HepG2 (cell line): ENCODE results near the gene SASS6. TPM values are rescaled to one million over a fixed set of nuclear protein-coding genes. Genes with fewer than 3 reads are reported as not detected.

Experiments used
- AHR ChIP-seq: IDR thresholded peaks from 2 replicates; pipeline ENCODE4 v1.6.1; 2018; ENCODE audit warnings: missing genetic modification reagents, missing compliant biosample characterization
- ATF7-NPFF ChIP-seq: sonication (generic); formaldehyde crosslinking; IDR thresholded peaks from 2 replicates; pipeline ENCODE4 v1.8.1; 2023; ENCODE audit warnings: mild to moderate bottlenecking, low read depth, missing genetic modification reagents, moderate library complexity
- BRD4 ChIP-seq: sonication (generic); formaldehyde crosslinking; IDR thresholded peaks from 2 replicates; pipeline ENCODE4 v1.4.0; 2020; ENCODE audit warnings: missing genetic modification reagents
- EZH2 ChIP-seq: conservative IDR thresholded peaks from 2 replicates; pipeline ENCODE4 v1.6.1; 2012; ENCODE audit warnings: mild to moderate bottlenecking, low read depth, low read length, moderate library complexity
- MAFG ChIP-seq: sonication (generic); formaldehyde crosslinking; IDR thresholded peaks from 2 replicates; pipeline ENCODE4 v1.5.1; 2020; ENCODE audit warnings: mild to moderate bottlenecking, missing genetic modification reagents
- MLLT10 ChIP-seq: sonication (generic); formaldehyde crosslinking; IDR thresholded peaks from 2 replicates; pipeline ENCODE4 v1.4.0; 2020; ENCODE audit warnings: missing genetic modification reagents
- NFKBIZ ChIP-seq: IDR thresholded peaks from 2 replicates; pipeline ENCODE4 v1.6.1; 2018; ENCODE audit warnings: missing genetic modification reagents, missing compliant biosample characterization
- RARG ChIP-seq: sonication (generic); formaldehyde crosslinking; IDR thresholded peaks from 2 replicates; pipeline ENCODE4 v1.4.0; 2020; ENCODE audit warnings: low read depth, mild to moderate bottlenecking, missing genetic modification reagents
- RFXAP ChIP-seq: sonication (generic); formaldehyde crosslinking; IDR thresholded peaks from 2 replicates; pipeline ENCODE4 v1.4.0; 2020; ENCODE audit warnings: missing genetic modification reagents, borderline replicate concordance
- RXRB ChIP-seq: IDR thresholded peaks from 2 replicates; pipeline ENCODE4 v1.6.1; 2016; ENCODE audit warnings: borderline replicate concordance, missing genetic modification reagents, missing compliant biosample characterization
- SATB2 ChIP-seq: sonication (generic); formaldehyde crosslinking; IDR thresholded peaks from 2 replicates; pipeline ENCODE4 v1.5.0; 2020; ENCODE audit warnings: missing genetic modification reagents
- SOX6 ChIP-seq, 2 experiments: fragments of 450-650 bp in 1 of 2; sonication (generic) in 1 of 2; formaldehyde crosslinking in 1 of 2; IDR thresholded peaks; 2 replicates each; pipeline versions ENCODE4 v1.4.0 to v1.6.1; 2017 to 2020; ENCODE audit warnings: antibody characterized with exemption in 1 of 2, mild to moderate bottlenecking in 1 of 2, missing genetic modification reagents in 1 of 2
- TBX3 ChIP-seq: fragments of 450-650 bp; IDR thresholded peaks from 2 replicates; pipeline ENCODE4 v1.6.1; 2017; ENCODE audit warnings: antibody characterized with exemption, mild to moderate bottlenecking, inconsistent platforms, borderline replicate concordance
- TP53 ChIP-seq: sonication (generic); formaldehyde crosslinking; conservative IDR thresholded peaks from 2 replicates; pipeline ENCODE4 v1.4.0; 2020; ENCODE audit warnings: missing genetic modification reagents
- ZFP36 ChIP-seq: fragments of 150-350 bp; IDR thresholded peaks from 2 replicates; pipeline ENCODE4 v1.6.1; 2018; ENCODE audit warnings: borderline replicate concordance, low read length, low read depth; ENCODE audit not compliant: partially characterized antibody
- ZNF121 ChIP-seq: sonication (generic); formaldehyde crosslinking; IDR thresholded peaks from 2 replicates; pipeline ENCODE4 v1.5.0; 2020; ENCODE audit warnings: mild to moderate bottlenecking, missing genetic modification reagents
- ZNF235 ChIP-seq: sonication (generic); formaldehyde crosslinking; IDR thresholded peaks from 2 replicates; pipeline ENCODE4 v1.8.1; 2023; ENCODE audit warnings: mild to moderate bottlenecking, missing genetic modification reagents, borderline replicate concordance
- ZNF264 ChIP-seq: sonication (generic); formaldehyde crosslinking; IDR thresholded peaks from 2 replicates; pipeline ENCODE4 v1.4.0; 2020; ENCODE audit warnings: missing genetic modification reagents
- ZNF619 ChIP-seq: sonication (generic); formaldehyde crosslinking; IDR thresholded peaks from 2 replicates; pipeline ENCODE4 v1.4.0; 2020; ENCODE audit warnings: mild to moderate bottlenecking, missing genetic modification reagents
- ZNF878 ChIP-seq: sonication (generic); formaldehyde crosslinking; IDR thresholded peaks from 2 replicates; pipeline ENCODE4 v1.8.1; 2023; ENCODE audit warnings: mild to moderate bottlenecking, missing genetic modification reagents, moderate library complexity
- polyA plus RNA-seq, 8 experiments: library from polyadenylated mRNA; depleted of rRNA in 3 of 8; stranded (reverse) in 7 of 8; unstranded in 1 of 8; fragments of >200 nt; fragmentation: Illumina TruSeq in 4 of 8; extraction: Trizol in 4 of 8; gene quantifications; 2 replicates each; pipeline versions ENCODE4 v1.2.1 to v1.2.3, GENCODE V29; 2011 to 2016; ENCODE audit warnings: low read depth in 4 of 8, missing spikeins in 1 of 8, mixed read lengths in 1 of 8; ENCODE audit not compliant: insufficient read depth in 1 of 8
- total RNA-seq, 5 experiments: library from RNA; depleted of rRNA; stranded (reverse); fragments of >200 nt; fragmentation: Illumina TruSeq; extraction: Trizol; gene quantifications; 2 replicates each; pipeline ENCODE4 v1.2.3, GENCODE V29; 2016; ENCODE audit warnings: low read depth in 1 of 5
- TF ChIP-seq, protein P1 (sequence below): IDR thresholded peaks from 2 replicates; pipeline ENCODE4 v1.6.1; 2016; ENCODE audit warnings: low read depth, missing genetic modification reagents, missing compliant biosample characterization
- TF ChIP-seq, protein P2 (sequence below): sonication (generic); formaldehyde crosslinking; IDR thresholded peaks from 2 replicates; pipeline ENCODE4 v1.5.0; 2020; ENCODE audit warnings: missing genetic modification reagents, mild to moderate bottlenecking, borderline replicate concordance
- TF ChIP-seq, protein P3 (sequence below): sonication (generic); formaldehyde crosslinking; IDR thresholded peaks from 2 replicates; pipeline ENCODE4 v1.8.0; 2022; ENCODE audit warnings: mild to moderate bottlenecking, missing genetic modification reagents, borderline replicate concordance

The SASS6 gene
- total and polyA plus RNA-seq, 2 of the 13 experiments (the other 11 are each of a cell fraction or from before 2014, with no cell fraction given): 2.3 to 10.7 TPM

DNA sequence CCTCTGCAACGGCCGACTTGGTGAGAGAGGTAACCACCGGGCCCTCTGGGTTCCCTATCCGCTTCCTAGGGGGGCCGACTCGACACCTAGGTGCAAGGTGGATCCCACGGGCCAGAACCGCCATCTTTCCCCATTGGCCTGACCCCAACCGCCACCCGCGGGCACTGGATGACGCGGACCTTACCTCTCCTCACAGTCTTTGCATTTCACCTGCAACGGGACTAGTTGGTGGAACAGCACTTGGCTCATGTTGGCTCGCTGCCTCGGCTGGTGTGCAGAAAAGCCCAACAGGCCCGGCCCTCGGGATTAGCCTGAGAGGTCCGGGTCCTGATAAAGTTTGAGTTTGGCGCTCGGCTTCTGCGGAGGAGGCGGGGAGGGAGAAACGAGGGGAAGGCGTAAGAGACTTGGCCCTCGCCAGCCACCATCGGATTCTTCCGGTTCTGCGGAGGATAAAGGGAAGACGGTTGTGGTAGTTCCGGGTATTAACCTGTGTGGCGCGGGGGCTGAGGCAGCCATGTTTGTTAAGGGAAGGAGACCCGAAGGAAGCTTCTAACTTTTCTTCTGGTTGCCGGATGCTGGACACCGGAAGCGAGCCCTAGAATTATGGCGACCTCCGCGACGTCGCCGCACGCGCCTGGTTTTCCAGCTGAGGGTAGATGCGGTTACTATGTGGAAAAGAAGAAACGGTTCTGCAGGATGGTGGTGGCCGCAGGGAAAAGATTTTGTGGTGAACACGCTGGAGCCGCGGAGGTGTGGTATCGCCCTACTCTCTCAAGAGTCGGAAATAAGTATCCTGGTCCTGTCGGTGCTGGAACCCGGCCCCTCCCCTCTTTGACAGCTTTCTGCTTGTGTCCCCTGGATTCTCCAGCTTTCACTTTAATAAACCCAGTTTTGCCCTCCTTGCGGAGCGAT lies at the start of gene SASS6, which contains the start of gene TRMT13 (continued):
- no peak for TF ChIP-seq BRD4 (CRISPR knock-in tag)
- no peak for TF ChIP-seq NFKBIZ (CRISPR knock-in tag)
- TF ChIP-seq AHR: no peak
- TF ChIP-seq TP53 (CRISPR knock-in tag): peak; percentile 76
- no peak for TF ChIP-seq EZH2
- peak; percentile 96 for TF ChIP-seq ZNF878
- peak; percentile 81; the same call in 1 of the 2 replicates for TF ChIP-seq ZNF619 (CRISPR knock-in tag)
- TF ChIP-seq, protein P1, sequence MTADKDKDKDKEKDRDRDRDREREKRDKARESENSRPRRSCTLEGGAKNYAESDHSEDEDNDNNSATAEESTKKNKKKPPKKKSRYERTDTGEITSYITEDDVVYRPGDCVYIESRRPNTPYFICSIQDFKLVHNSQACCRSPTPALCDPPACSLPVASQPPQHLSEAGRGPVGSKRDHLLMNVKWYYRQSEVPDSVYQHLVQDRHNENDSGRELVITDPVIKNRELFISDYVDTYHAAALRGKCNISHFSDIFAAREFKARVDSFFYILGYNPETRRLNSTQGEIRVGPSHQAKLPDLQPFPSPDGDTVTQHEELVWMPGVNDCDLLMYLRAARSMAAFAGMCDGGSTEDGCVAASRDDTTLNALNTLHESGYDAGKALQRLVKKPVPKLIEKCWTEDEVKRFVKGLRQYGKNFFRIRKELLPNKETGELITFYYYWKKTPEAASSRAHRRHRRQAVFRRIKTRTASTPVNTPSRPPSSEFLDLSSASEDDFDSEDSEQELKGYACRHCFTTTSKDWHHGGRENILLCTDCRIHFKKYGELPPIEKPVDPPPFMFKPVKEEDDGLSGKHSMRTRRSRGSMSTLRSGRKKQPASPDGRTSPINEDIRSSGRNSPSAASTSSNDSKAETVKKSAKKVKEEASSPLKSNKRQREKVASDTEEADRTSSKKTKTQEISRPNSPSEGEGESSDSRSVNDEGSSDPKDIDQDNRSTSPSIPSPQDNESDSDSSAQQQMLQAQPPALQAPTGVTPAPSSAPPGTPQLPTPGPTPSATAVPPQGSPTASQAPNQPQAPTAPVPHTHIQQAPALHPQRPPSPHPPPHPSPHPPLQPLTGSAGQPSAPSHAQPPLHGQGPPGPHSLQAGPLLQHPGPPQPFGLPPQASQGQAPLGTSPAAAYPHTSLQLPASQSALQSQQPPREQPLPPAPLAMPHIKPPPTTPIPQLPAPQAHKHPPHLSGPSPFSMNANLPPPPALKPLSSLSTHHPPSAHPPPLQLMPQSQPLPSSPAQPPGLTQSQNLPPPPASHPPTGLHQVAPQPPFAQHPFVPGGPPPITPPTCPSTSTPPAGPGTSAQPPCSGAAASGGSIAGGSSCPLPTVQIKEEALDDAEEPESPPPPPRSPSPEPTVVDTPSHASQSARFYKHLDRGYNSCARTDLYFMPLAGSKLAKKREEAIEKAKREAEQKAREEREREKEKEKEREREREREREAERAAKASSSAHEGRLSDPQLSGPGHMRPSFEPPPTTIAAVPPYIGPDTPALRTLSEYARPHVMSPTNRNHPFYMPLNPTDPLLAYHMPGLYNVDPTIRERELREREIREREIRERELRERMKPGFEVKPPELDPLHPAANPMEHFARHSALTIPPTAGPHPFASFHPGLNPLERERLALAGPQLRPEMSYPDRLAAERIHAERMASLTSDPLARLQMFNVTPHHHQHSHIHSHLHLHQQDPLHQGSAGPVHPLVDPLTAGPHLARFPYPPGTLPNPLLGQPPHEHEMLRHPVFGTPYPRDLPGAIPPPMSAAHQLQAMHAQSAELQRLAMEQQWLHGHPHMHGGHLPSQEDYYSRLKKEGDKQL (CRISPR knock-in tag): no peak
- TF ChIP-seq, protein P2, sequence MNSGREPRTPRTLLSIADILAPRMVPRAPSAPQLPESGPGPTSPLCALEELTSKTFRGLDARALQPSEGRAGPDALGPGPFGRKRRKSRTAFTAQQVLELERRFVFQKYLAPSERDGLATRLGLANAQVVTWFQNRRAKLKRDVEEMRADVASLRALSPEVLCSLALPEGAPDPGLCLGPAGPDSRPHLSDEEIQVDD (CRISPR knock-in tag): no peak
- TF ChIP-seq ATF7-NPFF (CRISPR knock-in tag): peak; percentile 37; the same call in 1 of the 2 replicates
- TF ChIP-seq SOX6 (IDR thresholded peaks at IDR 0.05): no peak
- TF ChIP-seq SOX6 (CRISPR knock-in tag; IDR thresholded peaks at IDR 0.05): peak; percentile 46; the same call in 1 of the 2 replicates
- peak; percentile 88 for TF ChIP-seq RFXAP
- no peak for TF ChIP-seq RARG
- TF ChIP-seq RXRB (CRISPR knock-in tag): peak; percentile 67
- TF ChIP-seq ZNF121 (CRISPR knock-in tag): no peak
- no peak for TF ChIP-seq ZFP36
- 0 out of 2 replicates have a peak, but pooled peaks have one; percentile 40 for TF ChIP-seq SATB2 (CRISPR knock-in tag)
- no peak for TF ChIP-seq ZNF235 (CRISPR knock-in tag)
- no peak for TF ChIP-seq MLLT10 (CRISPR knock-in tag)
- TF ChIP-seq, protein P3, sequence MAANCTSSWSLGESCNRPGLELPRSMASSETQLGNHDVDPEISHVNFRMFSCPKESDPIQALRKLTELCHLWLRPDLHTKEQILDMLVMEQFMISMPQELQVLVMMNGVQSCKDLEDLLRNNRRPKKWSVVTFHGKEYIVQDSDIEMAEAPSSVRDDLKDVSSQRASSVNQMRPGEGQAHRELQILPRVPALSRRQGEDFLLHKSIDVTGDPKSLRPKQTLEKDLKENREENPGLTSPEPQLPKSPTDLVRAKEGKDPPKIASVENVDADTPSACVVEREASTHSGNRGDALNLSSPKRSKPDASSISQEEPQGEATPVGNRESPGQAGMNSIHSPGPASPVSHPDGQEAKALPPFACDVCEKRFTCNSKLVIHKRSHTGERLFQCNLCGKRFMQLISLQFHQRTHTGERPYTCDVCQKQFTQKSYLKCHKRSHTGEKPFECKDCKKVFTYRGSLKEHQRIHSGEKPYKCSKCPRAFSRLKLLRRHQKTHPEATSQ (CRISPR knock-in tag): 0 out of 2 replicates have a peak, but pooled peaks have one; percentile 68
- TF ChIP-seq MAFG (CRISPR knock-in tag): no peak
- TF ChIP-seq ZNF264 (CRISPR knock-in tag): peak; percentile 37; the same call in 1 of the 2 replicates
- TF ChIP-seq TBX3: 0 out of 2 replicates have a peak, but pooled peaks have one; percentile 15
